Activated CD8-positive, alpha-beta T cell treated with anti-CD3 and anti-CD28 coated beads, Interleukin-2, amount 10 ng/mL, durations not matched to agents 7 days and 5 days (primary cell): ENCODE data around the gene FSD1L. TPM values are rescaled to one million over a fixed set of nuclear protein-coding genes. Genes with fewer than 3 reads are reported as not detected.
"Not testable (repeated sequence)": the region's sequence is repeated elsewhere in the genome, so short reads cannot be mapped to it uniquely, and the experiment has no call there.

Source experiments
- ATAC-seq: fragments of 150-1000 bp; cut with Tn5 transposase; one replicate; pipeline ENCODE4 v1.10.0; 2021; ENCODE audit warnings: moderate library complexity
- CTCF ChIA-PET: fragments of 350-600 bp; sonication (Branson Sonifier 250); formaldehyde crosslinking; loops from one replicate; lab custom pipeline; 2021; ENCODE audit warnings: antibody characterized with exemption; lab: Charles Lee
- POLR2A ChIA-PET: fragments of 350-600 bp; sonication (Branson Sonifier 250); formaldehyde crosslinking; loops from one replicate; lab custom pipeline; 2021; ENCODE audit warnings: antibody characterized with exemption; lab: Charles Lee
- DNase-seq: peaks from one replicate; pipeline ENCODE4 v3.0.0-alpha.2; 2020
- H3K27ac Mint-ChIP-seq: one replicate; pipeline ENCODE4 v1.8.0; 2021; ENCODE audit warnings: mild to moderate bottlenecking, mixed read lengths
- H3K27me3 Mint-ChIP-seq: one replicate; pipeline ENCODE4 v1.8.0; 2021; ENCODE audit warnings: low read depth, mixed read lengths
- H3K36me3 Mint-ChIP-seq: one replicate; pipeline ENCODE4 v1.8.0; 2021; ENCODE audit warnings: low read depth, mixed read lengths
- H3K4me1 Mint-ChIP-seq: one replicate; pipeline ENCODE4 v1.8.0; 2021; ENCODE audit warnings: low read depth, mixed read lengths
- H3K4me3 Mint-ChIP-seq: one replicate; pipeline ENCODE4 v1.8.0; 2021; ENCODE audit warnings: mild to moderate bottlenecking, mixed read lengths
- H3K9me3 Mint-ChIP-seq: one replicate; pipeline ENCODE4 v1.8.0; 2022; ENCODE audit warnings: mixed read lengths; ENCODE audit not compliant: insufficient read depth
- total RNA-seq, 2 experiments: library from RNA; stranded (reverse); gene quantifications; one replicate each; pipeline ENCODE4 v1.2.3, GENCODE V29; 2021

The FSD1L gene
- total RNA-seq, 2 experiments from 2014 or later = 7.9 to 8.3 TPM

- ChIA-PET CTCF (interaction anchor here (0.8 to 1.2 kb wide), 2 partner anchors 20 to 187 kb away, joined by 3 to 4 read pairs; no protein-coding TSS in a partner anchor), POLR2A (no interaction called here)
- Mint-ChIP-seq H3K4me3 (peak overlapping the region; percentile 4), H3K4me1 (peaks cover 19% of the 10 kb centered on the region), H3K27ac (no peak overlapping the region), H3K36me3 (peaks cover 10% of the 10 kb centered on the region), H3K27me3 (no peaks in the 10 kb centered on the region), H3K9me3 (no peaks in the 10 kb centered on the region)
- DNase-seq (no peak), ATAC-seq (no peak)
Observed at GRCh38 chr9:105531530-105531929, 83.7 kb downstream of the FSD1L start.

GRCh38 chr9:105535920-105536668, 88.3 kb downstream of the FSD1L start:
- ChIA-PET POLR2A (no interaction called here), CTCF (interaction anchor here (0.5 kb wide), 1 partner anchor 346 kb away, joined by 3 read pairs; no protein-coding TSS in a partner anchor)
- Mint-ChIP-seq H3K36me3 (peaks cover 6% of the 10 kb centered on the region), H3K9me3 (no peaks in the 10 kb centered on the region), H3K4me1 (peaks cover 13% of the 10 kb centered on the region), H3K4me3 (no peak overlapping the region), H3K27me3 (no peaks in the 10 kb centered on the region), H3K27ac (no peak overlapping the region)
- no peak for DNase-seq
- no peak for ATAC-seq

- Mint-ChIP-seq H3K36me3 (peaks cover 4% of the 10 kb centered on the region), H3K27me3 (no peaks in the 10 kb centered on the region), H3K4me3 (no peak overlapping the region), H3K9me3 (no peaks in the 10 kb centered on the region), H3K27ac (no peak overlapping the region), H3K4me1 (no peaks in the 10 kb centered on the region)
- ATAC-seq = no peak
- CTCF ChIA-PET = no interaction called here
- DNase-seq = no peak
- POLR2A ChIA-PET = no interaction called here
Observed at GRCh38 chr9:105539452-105539851, 91.6 kb downstream of the FSD1L start.

GRCh38 chr9:105541838-105542237, 94.0 kb downstream of the FSD1L start:
- ChIA-PET CTCF (interaction anchor here (1.2 kb wide), 1 partner anchor 10 kb away, joined by 3 read pairs; no protein-coding TSS in a partner anchor), POLR2A (no interaction called here)
- H3K27ac Mint-ChIP-seq = no peak overlapping the region
- no peak for ATAC-seq
- H3K27me3 Mint-ChIP-seq = no peaks in the 10 kb centered on the region
- H3K36me3 Mint-ChIP-seq = no peaks in the 10 kb centered on the region
- H3K9me3 Mint-ChIP-seq = no peaks in the 10 kb centered on the region
- no peak overlapping the region for H3K4me3 Mint-ChIP-seq
- no peak for DNase-seq
- H3K4me1 Mint-ChIP-seq = no peaks in the 10 kb centered on the region

GRCh38 chr9:105554042-105554441, 106.2 kb downstream of the FSD1L start:
- ChIA-PET POLR2A (no interaction called here), CTCF (no interaction called here)
- H3K4me1 Mint-ChIP-seq = peaks cover 12% of the 10 kb centered on the region
- no peaks in the 10 kb centered on the region for H3K27me3 Mint-ChIP-seq
- H3K4me3 Mint-ChIP-seq = no peak overlapping the region
- no peaks in the 10 kb centered on the region for H3K9me3 Mint-ChIP-seq
- H3K36me3 Mint-ChIP-seq = no peaks in the 10 kb centered on the region
- ATAC-seq (no peak), DNase-seq (no peak)
- H3K27ac Mint-ChIP-seq = no peak overlapping the region

- H3K4me1 Mint-ChIP-seq = peaks cover 17% of the 10 kb centered on the region
- POLR2A ChIA-PET = interaction anchor here (0.6 kb wide), 1 partner anchor 152 kb away, joined by 4 read pairs; no protein-coding TSS in a partner anchor
Observed at GRCh38 chr9:105557804-105558610, 110.2 kb downstream of the FSD1L start, which contains the start of gene FKTN. Gene FKTN, plus strand, starts transcription at chr9:105558131. Its CDS starts 16,902 bp downstream, at chr9:105575033.

GRCh38 chr9:105572455-105572854, 124.6 kb downstream of the FSD1L start:
- POLR2A ChIA-PET = no interaction called here
- CTCF ChIA-PET = no interaction called here
- Mint-ChIP-seq H3K4me1 (no peaks in the 10 kb centered on the region), H3K9me3 (no peaks in the 10 kb centered on the region), H3K4me3 (no peak overlapping the region), H3K36me3 (peaks cover 24% of the 10 kb centered on the region), H3K27ac (no peak overlapping the region), H3K27me3 (no peaks in the 10 kb centered on the region)
- ATAC-seq (no peak), DNase-seq (no peak)

More at GRCh38 chr9:105557804-105558610, 110.2 kb downstream of the FSD1L start, which contains the start of gene FKTN:
- Mint-ChIP-seq H3K4me3 (peak within 1 kb of the TSS; percentile 94), H3K27me3 (no peaks in the 10 kb centered on the region), H3K9me3 (no peaks in the 10 kb centered on the region), H3K27ac (peak within 1 kb of the TSS; percentile 80), H3K36me3 (peaks cover 16% of the 10 kb centered on the region)
- peak; percentile 86 for DNase-seq
- CTCF ChIA-PET = no interaction called here
- peak; percentile 98 for ATAC-seq

- ATAC-seq, H3K4me1 Mint-ChIP-seq: not testable (repeated sequence)
Observed at GRCh38 chr9:105579952-105580351, 132.1 kb downstream of the FSD1L start.

GRCh38 chr9:105581550-105581949, 133.7 kb downstream of the FSD1L start:
- CTCF ChIA-PET, POLR2A ChIA-PET, H3K9me3 Mint-ChIP-seq, H3K36me3 Mint-ChIP-seq, H3K4me3 Mint-ChIP-seq, H3K27me3 Mint-ChIP-seq, DNase-seq, ATAC-seq, H3K27ac Mint-ChIP-seq, H3K4me1 Mint-ChIP-seq: not testable (repeated sequence)

More at GRCh38 chr9:105579952-105580351, 132.1 kb downstream of the FSD1L start:
- POLR2A ChIA-PET, H3K27me3 Mint-ChIP-seq, H3K4me3 Mint-ChIP-seq, DNase-seq, H3K9me3 Mint-ChIP-seq, H3K27ac Mint-ChIP-seq, CTCF ChIA-PET: not testable (repeated sequence)
- peaks cover 14% of the 10 kb centered on the region for H3K36me3 Mint-ChIP-seq

- ChIA-PET POLR2A (no interaction called here), CTCF (no interaction called here)
- ATAC-seq (no peak), DNase-seq (no peak)
- no peaks in the 10 kb centered on the region for H3K27me3 Mint-ChIP-seq
- peaks cover 20% of the 10 kb centered on the region for H3K36me3 Mint-ChIP-seq
- no peak overlapping the region for H3K27ac Mint-ChIP-seq
- H3K4me3 Mint-ChIP-seq = no peak overlapping the region
- H3K9me3 Mint-ChIP-seq = peaks cover 4% of the 10 kb centered on the region
- no peaks in the 10 kb centered on the region for H3K4me1 Mint-ChIP-seq
Observed at GRCh38 chr9:105593145-105593544, 145.3 kb downstream of the FSD1L start.
